NCI-H187 treated with DMSO at 0.1 percent for 48 hours (cell line): Measurements from ENCODE around the gene PRDM2.

Experiments
- DNase-seq: peaks from one replicate; lab custom pipeline; 2025; lab: John Stamatoyannopoulos, UW

The PRDM2 gene

GRCh38 chr1:13793088-13793730 is 93.2 kb downstream of the PRDM2 start:
- DNase-seq = no peak

- DNase-seq = no peak
These were observed 94.5 kb downstream of the PRDM2 start for GRCh38 chr1:13794231-13795187.

GRCh38 chr1:13797397-13797796 is 97.4 kb downstream of the PRDM2 start:
- DNase-seq = no peak

GRCh38 chr1:13798120-13798519 is 98.1 kb downstream of the PRDM2 start:
- DNase-seq = no peak

- no peak for DNase-seq
These were observed 99.7 kb downstream of the PRDM2 start for GRCh38 chr1:13799502-13800283.

- DNase-seq = no peak
These were observed 101.2 kb downstream of the PRDM2 start for GRCh38 chr1:13801232-13801631.

- DNase-seq = no peak
These were observed 101.9 kb downstream of the PRDM2 start for GRCh38 chr1:13801655-13802486.

- no peak for DNase-seq
These were observed 103.0 kb downstream of the PRDM2 start for GRCh38 chr1:13802782-13803545.

- no peak for DNase-seq
These were observed 103.7 kb downstream of the PRDM2 start for GRCh38 chr1:13803546-13804239.

- DNase-seq = no peak
These were observed 104.2 kb downstream of the PRDM2 start for GRCh38 chr1:13804240-13804633.

GRCh38 chr1:13805431-13805830 is 105.4 kb downstream of the PRDM2 start:
- DNase-seq = no peak

- DNase-seq = no peak
These were observed 106.1 kb downstream of the PRDM2 start for GRCh38 chr1:13806108-13806507.

- DNase-seq = no peak
These were observed 107.2 kb downstream of the PRDM2 start for GRCh38 chr1:13807209-13807608.

- no peak for DNase-seq
These were observed 108.7 kb downstream of the PRDM2 start for GRCh38 chr1:13808729-13809131.

- DNase-seq = no peak
These were observed 109.6 kb downstream of the PRDM2 start for GRCh38 chr1:13809461-13810159.

- no peak for DNase-seq
These were observed 112.7 kb downstream of the PRDM2 start for GRCh38 chr1:13812456-13813397.

- DNase-seq = no peak
These were observed 113.5 kb downstream of the PRDM2 start for GRCh38 chr1:13813398-13814012.

GRCh38 chr1:13814131-13814530 is 114.1 kb downstream of the PRDM2 start:
- no peak for DNase-seq
